ENCODE results near the gene IL20RB. TPM values are rescaled to one million over a fixed set of nuclear protein-coding genes. Genes with fewer than 3 reads are reported as not detected.
A peak's percentile ranks its signal among the peaks of the same experiment; 100 is the strongest.
"Not testable (repeated sequence)": the region's sequence is repeated elsewhere in the genome, so short reads cannot be mapped to it uniquely, and the experiment has no call there.

The IL20RB gene
- total and polyA plus RNA-seq, 2 donors: 0.42 to 0.98 TPM

GRCh38 chr3:136982520-136983138, 24.8 kb downstream of the IL20RB start:
- no peaks in the 10 kb centered on the region for H3K36me3 ChIP-seq (ENCODE audit: insufficient read depth)
- whole genome bisulfite sequencing: 92% methylated on average over 4 of the region's 4 CpGs

GRCh38 chr3:136984837-136985236, 27.1 kb downstream of the IL20RB start:
- Histone ChIP-seq H3K27ac (ENCODE audit: low read depth) (no peak overlapping the region), H3K36me3 (ENCODE audit: insufficient read depth) (no peaks in the 10 kb centered on the region), H3K4me1 (ENCODE audit: insufficient read depth) (no peaks in the 10 kb centered on the region), H3K4me3 (ENCODE audit: low read depth, low read length) (no peak overlapping the region)
- peak; percentile 17 for DNase-seq (ENCODE audit: extremely low spot score)
- WGBS: 24% methylated on average over 3 of the region's 3 CpGs

More at GRCh38 chr3:136982520-136983138, 24.8 kb downstream of the IL20RB start:
- Histone ChIP-seq H3K27ac (ENCODE audit: low read depth) (no peak overlapping the region), H3K4me1 (ENCODE audit: insufficient read depth) (no peaks in the 10 kb centered on the region), H3K4me3 (ENCODE audit: low read depth, low read length) (no peak overlapping the region)
- no peak for DNase-seq (ENCODE audit: extremely low spot score)

GRCh38 chr3:136987398-136987980, 29.7 kb downstream of the IL20RB start:
- H3K4me3 ChIP-seq (ENCODE audit: low read depth, low read length); H3K36me3 ChIP-seq (ENCODE audit: insufficient read depth): not testable (repeated sequence)
- WGBS: 98% methylated on average over 39 of the region's 39 CpGs

GRCh38 chr3:136988651-136989050, 30.9 kb downstream of the IL20RB start:
- H3K4me1 ChIP-seq (ENCODE audit: insufficient read depth): no peaks in the 10 kb centered on the region
- WGBS: 91% methylated on average over 2 of the region's 2 CpGs
- H3K4me3 ChIP-seq (ENCODE audit: low read depth, low read length): no peak overlapping the region
- no peak for DNase-seq (ENCODE audit: extremely low spot score)
- no peaks in the 10 kb centered on the region for H3K36me3 ChIP-seq (ENCODE audit: insufficient read depth)
- H3K27ac ChIP-seq (ENCODE audit: low read depth): no peak overlapping the region

More at GRCh38 chr3:136987398-136987980, 29.7 kb downstream of the IL20RB start:
- H3K27ac ChIP-seq (ENCODE audit: low read depth); H3K4me1 ChIP-seq (ENCODE audit: insufficient read depth); DNase-seq (ENCODE audit: extremely low spot score): not testable (repeated sequence)

DNA sequence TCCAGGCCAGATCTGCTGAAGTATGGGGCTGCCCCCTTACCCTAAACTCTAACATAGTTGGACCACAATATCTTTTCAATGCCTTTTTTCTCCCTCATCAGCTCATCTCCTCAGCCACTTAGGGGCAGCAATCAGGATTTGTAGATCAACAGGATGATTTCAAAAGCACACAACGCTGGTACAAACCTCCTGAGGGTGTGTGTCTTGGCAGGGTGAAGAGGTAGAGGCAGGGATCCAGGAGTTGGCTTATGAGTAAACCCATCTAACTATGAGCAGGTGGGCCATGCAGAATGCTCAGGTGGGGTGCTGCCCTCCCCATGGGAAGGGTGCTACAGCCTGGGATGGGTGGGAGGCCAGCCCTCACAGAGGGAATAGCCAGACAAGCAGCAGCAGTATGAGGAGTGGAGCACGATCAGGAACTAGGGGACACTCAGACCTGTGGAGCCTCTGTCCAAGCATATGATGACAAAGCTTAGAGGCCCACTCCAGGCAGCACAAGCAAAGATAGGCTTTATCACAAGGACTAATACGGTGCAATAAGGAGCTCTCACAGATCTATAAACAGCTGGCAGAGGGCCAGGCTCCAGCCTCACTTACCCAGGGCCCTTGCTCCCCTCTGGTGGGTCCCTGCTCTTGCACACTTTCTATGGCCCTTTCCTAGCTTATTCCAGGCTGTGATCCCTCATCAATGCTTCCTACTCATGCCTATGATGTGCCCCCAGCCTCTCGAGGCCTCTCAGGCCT, 32.2 kb downstream of the IL20RB start:
- Histone ChIP-seq H3K27ac (ENCODE audit: low read depth) (no peak overlapping the region), H3K4me3 (ENCODE audit: low read depth, low read length) (no peak overlapping the region), H3K4me1 (ENCODE audit: insufficient read depth) (no peaks in the 10 kb centered on the region), H3K36me3 (ENCODE audit: insufficient read depth) (no peaks in the 10 kb centered on the region)
- DNase-seq (ENCODE audit: extremely low spot score): no peak
- 77% methylated on average over 4 of the region's 4 CpGs for WGBS

DNA sequence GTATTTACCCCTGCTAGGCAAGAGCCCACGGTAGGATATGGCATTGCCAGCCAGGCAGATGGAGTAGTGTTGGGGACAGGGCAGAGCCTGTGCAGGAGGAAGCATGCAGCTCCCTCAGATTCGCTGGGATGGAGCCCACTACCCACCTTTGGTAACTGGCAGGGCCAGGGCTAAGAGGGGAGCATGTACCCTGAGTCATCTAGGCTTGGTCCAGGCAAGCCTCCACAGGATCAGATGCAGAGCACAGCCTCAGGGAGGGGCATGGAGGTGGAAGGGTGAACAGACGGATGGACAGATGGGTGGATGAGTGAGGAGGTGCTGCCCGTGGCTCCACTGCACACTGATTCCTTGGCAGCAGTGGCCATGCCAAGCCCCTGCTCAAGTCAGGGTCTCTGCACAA, 33.0 kb downstream of the IL20RB start:
- Histone ChIP-seq H3K36me3 (ENCODE audit: insufficient read depth) (no peaks in the 10 kb centered on the region), H3K27ac (ENCODE audit: low read depth) (no peak overlapping the region), H3K4me1 (ENCODE audit: insufficient read depth) (no peaks in the 10 kb centered on the region), H3K4me3 (ENCODE audit: low read depth, low read length) (no peak overlapping the region)
- DNase-seq (ENCODE audit: extremely low spot score): no peak
- 93% methylated on average over 4 of the region's 4 CpGs for WGBS

DNA sequence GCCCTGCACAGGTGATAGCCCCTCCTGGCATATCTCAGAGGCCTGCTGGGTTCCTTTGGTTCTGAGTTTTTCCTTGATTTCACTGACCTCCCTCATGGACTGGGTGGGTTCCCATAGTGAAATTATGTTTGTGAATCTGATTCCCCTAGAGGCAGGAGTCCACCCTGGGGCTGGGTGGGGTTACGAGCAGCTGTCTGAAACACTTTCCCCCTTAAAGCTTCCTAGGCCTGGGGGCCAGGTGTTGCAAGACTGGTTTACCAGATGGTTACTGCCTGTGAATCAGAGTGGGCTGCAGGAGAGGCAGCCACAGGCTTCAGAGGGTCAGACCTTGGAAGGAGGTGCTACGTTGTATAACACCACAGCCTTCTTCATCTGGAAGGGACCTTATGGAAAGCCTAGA, 34.3 kb downstream of the IL20RB start:
- 93% methylated on average over 2 of the region's 2 CpGs for WGBS
- Histone ChIP-seq H3K4me1 (ENCODE audit: insufficient read depth) (no peaks in the 10 kb centered on the region), H3K27ac (ENCODE audit: low read depth) (no peak overlapping the region), H3K4me3 (ENCODE audit: low read depth, low read length) (no peak overlapping the region), H3K36me3 (ENCODE audit: insufficient read depth) (no peaks in the 10 kb centered on the region)
- DNase-seq (ENCODE audit: extremely low spot score): no peak

- H3K27ac ChIP-seq (ENCODE audit: low read depth): peak overlapping the region; percentile 82
- no peaks in the 10 kb centered on the region for H3K4me1 ChIP-seq (ENCODE audit: insufficient read depth)
- H3K4me3 ChIP-seq (ENCODE audit: low read depth, low read length): no peak overlapping the region
- WGBS: 46% methylated on average over 8 of the region's 8 CpGs
- no peaks in the 10 kb centered on the region for H3K36me3 ChIP-seq (ENCODE audit: insufficient read depth)
- peak; percentile 13 for DNase-seq (ENCODE audit: extremely low spot score)
These were observed 37.2 kb downstream of the IL20RB start for GRCh38 chr3:136994772-136995516.

- Histone ChIP-seq H3K4me3 (ENCODE audit: low read depth, low read length) (no peak overlapping the region), H3K36me3 (ENCODE audit: insufficient read depth) (no peaks in the 10 kb centered on the region), H3K4me1 (ENCODE audit: insufficient read depth) (no peaks in the 10 kb centered on the region), H3K27ac (ENCODE audit: low read depth) (peak overlapping the region; percentile 82)
- WGBS: 98% methylated on average over 1 of the region's 1 CpG
- DNase-seq (ENCODE audit: extremely low spot score): no peak
These were observed 37.9 kb downstream of the IL20RB start for GRCh38 chr3:136995652-136996051.

DNA sequence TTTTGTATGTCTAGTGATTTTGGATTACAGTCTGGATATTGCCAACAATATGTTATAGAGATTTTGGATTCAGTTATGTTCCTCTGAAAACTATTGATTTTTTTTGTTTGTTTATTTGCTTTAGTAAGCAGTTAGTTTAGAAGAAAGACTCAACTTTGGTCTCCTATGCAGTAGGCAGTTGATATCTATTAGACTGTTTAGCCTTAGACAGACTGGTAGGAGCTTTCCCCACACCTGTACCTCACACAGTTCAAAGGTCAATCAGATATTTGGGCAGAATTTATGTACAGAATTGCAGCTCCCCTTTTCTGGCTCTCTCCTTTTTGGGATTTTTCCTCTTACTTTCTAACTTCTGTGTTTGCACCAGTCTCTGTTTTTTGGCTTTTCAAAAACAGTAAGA, 42.3 kb downstream of the IL20RB start:
- no peak overlapping the region for H3K4me3 ChIP-seq (ENCODE audit: low read depth, low read length)
- H3K4me1 ChIP-seq (ENCODE audit: insufficient read depth): no peaks in the 10 kb centered on the region
- no peak overlapping the region for H3K27ac ChIP-seq (ENCODE audit: low read depth)
- no peak for DNase-seq (ENCODE audit: extremely low spot score)
- no peaks in the 10 kb centered on the region for H3K36me3 ChIP-seq (ENCODE audit: insufficient read depth)

DNA sequence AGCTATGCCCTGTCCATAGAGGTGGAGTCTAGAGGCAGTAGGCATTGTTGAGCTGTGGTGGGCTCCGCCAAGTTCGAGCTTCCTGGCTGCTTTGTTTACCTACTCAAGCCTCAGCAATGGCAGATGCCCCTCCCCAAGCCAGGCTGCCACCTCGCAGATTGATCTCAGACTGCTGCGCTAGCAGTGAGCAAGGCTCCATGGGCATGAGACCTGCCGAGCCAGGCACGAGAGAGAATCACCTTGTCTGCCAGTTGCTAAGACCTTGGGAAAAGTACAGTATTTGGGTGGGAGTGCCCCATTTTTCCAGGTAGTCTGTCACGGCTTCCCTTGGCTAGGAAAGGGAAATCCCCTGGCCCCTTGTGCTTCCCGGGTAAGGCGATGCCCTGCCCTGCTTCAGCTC, 49.6 kb downstream of the IL20RB start:
- not testable (repeated sequence) for H3K4me1 ChIP-seq (ENCODE audit: insufficient read depth); H3K4me3 ChIP-seq (ENCODE audit: low read depth, low read length); H3K27ac ChIP-seq (ENCODE audit: low read depth); H3K36me3 ChIP-seq (ENCODE audit: insufficient read depth); DNase-seq (ENCODE audit: extremely low spot score)
- 89% methylated on average over 9 of the region's 9 CpGs for WGBS

DNA sequence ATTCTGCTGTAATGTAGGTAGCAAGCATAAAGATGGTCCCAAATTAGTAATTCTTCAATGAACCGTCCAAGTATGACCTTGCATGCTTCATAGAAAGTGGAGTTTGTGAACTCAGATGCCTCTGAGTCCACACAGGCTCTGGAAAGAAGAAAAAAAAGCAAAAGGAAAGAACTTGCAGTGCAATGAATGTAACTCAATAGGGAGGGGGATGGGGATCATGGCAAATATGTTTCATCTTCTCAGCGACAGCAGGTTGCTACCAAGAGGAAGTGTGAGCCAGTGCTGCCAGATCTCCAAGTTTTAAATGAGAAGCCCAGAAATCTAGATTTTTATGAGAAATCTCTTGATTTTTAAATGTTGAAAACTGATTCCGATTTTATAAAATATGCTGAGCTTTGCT, 50.3 kb downstream of the IL20RB start:
- 81% methylated on average over 3 of the region's 3 CpGs for WGBS
- no peak for DNase-seq (ENCODE audit: extremely low spot score)
- H3K27ac ChIP-seq (ENCODE audit: low read depth): no peak overlapping the region
- no peaks in the 10 kb centered on the region for H3K36me3 ChIP-seq (ENCODE audit: insufficient read depth)
- no peaks in the 10 kb centered on the region for H3K4me1 ChIP-seq (ENCODE audit: insufficient read depth)
- no peak overlapping the region for H3K4me3 ChIP-seq (ENCODE audit: low read depth, low read length)

- Histone ChIP-seq H3K27ac (ENCODE audit: low read depth) (no peak overlapping the region), H3K36me3 (ENCODE audit: insufficient read depth) (no peaks in the 10 kb centered on the region), H3K4me3 (ENCODE audit: low read depth, low read length) (no peak overlapping the region), H3K4me1 (ENCODE audit: insufficient read depth) (no peaks in the 10 kb centered on the region)
- DNase-seq (ENCODE audit: extremely low spot score): no peak
- WGBS: 91% methylated on average over 4 of the region's 4 CpGs
These were observed 51.2 kb downstream of the IL20RB start for GRCh38 chr3:137008976-137009375.
